Endometrial microvascular endothelial cells (primary cell): ENCODE results near the gene EHBP1. TPM values are rescaled to one million over a fixed set of nuclear protein-coding genes. Genes with fewer than 3 reads are reported as not detected.

Experiments
- in situ Hi-C: cut with HindIII; loops from 2 replicates; pipeline ENCODE4 v1.10.0; 2017; ENCODE audit warnings: low sequenced_read_pairs, low pct_unique_long_range_greater_than_20kb; ENCODE audit errors: inconsistent ontology term
- total RNA-seq: library from RNA; depleted of rRNA; stranded (reverse); fragments of >200 nt; gene quantifications from one replicate; pipeline ENCODE4 v1.2.3, GENCODE V29; 2015; ENCODE audit errors: inconsistent ontology term

The EHBP1 gene
- total RNA-seq, 1 donor from 2014 or later = 29.9 TPM

DNA sequence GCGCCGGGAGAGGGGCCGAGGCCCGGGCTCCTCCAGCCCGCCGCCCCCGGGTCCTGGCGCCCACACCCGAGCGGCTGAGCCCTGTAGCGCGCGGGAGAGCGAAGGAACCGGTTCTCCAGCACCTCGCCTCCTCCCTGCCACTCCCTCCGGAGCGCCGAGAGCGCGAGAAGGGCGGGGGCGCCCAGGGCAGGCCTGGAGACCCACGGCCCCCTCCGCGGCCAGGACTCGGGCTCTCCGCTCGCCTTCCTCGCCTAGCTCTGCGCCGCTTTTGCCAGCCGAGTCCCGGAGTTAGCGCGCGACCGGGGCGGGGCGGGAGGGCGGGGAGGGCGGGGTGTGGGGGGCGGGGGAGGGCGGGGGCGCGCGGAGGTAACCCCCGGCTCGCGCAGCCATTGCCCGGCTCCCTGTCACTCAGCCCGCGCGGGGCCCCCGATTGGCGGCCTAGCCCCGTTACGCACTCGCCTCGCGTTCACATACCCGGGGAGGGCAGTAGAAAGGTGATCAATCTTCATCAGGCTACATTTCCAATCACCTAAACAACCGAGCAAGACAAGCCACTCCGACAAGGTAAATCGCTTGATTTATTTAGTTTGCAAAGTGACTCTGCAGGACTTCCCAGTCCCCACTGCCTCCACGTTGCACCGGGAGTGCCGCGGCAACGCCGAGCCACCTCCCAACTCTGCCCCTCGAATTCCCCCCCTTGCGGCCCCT, 345.0 kb downstream of the EHBP1 start, which contains the start of gene OTX1:
OTX1 (plus strand) TSS at position 497 of the 708 bp plus-strand sequence. CDS start 2,161 bp downstream, outside the sequence.
- in situ Hi-C loops = loop anchor here (25.0 kb wide), 2 partner anchors 213 to 387 kb away; no protein-coding TSS in a partner anchor

DNA sequence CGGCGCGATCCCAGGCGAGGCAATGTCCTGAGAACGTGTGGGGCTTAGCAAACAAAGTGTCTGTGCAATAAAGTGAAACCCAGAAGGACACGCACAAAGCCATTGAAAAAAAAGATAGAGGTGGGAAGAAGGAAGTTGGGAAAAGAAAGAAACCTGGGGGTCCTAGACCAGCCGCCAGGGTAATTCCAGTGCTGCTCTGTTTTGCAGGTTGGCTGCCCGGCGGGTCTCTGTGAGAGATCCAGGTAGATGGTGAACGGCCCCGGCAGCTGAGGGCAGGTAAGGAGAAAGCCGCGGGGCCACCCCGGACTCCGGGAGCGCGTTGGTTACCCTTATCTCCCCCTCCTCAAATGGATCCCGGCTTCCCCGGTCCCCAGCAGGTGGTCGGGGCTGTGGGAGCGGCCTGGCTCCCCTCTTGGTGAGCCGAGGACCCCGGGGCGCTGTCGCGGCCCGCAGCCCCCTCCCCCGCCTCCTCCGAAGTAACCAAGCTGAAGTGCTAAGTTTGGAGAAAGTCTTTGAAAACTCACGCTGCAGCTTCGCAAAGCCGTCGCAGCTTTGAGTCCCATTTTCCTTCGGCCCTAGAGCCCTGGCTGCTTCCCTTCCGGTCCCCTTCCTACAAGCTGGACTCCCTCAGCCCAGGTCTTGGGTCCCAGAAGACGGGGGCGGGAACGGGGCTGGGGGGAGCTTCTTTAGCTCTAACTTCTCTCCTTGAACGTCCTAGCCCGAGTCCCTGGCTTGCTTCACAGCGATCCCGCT, 345.7 kb downstream of the EHBP1 start:
- in situ Hi-C loops = loop anchor here (25.0 kb wide), 2 partner anchors 214 to 386 kb away; no protein-coding TSS in a partner anchor

DNA sequence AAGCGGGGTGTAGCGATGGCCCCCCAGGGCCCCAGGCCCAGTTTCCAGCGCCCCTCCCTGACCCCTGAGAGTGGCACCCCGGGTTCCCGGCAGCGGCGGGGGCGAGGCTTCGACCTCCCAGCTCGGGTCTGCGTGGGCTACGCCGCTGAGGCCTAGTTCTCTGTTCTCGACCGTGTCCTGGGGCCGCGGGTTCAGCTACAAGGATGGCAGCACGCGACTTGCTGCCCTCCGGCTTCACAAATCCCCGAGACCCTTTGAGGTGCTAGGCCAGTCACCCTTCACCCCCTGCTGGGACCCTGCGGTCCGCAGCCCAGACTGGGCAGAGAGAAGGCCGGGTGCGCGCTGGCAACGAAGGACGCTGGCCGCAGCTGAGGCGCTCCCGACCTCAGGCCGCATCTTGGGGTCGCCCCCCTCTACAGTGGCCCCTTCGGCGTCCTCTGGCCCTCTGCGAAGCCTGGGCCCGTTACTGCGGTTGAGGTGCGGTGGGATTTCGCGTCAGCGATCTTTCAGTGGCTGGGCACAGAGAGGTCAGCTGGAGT, 346.4 kb downstream of the EHBP1 start:
- in situ Hi-C loops = loop anchor here (25.0 kb wide), 2 partner anchors 215 to 385 kb away; no protein-coding TSS in a partner anchor

DNA sequence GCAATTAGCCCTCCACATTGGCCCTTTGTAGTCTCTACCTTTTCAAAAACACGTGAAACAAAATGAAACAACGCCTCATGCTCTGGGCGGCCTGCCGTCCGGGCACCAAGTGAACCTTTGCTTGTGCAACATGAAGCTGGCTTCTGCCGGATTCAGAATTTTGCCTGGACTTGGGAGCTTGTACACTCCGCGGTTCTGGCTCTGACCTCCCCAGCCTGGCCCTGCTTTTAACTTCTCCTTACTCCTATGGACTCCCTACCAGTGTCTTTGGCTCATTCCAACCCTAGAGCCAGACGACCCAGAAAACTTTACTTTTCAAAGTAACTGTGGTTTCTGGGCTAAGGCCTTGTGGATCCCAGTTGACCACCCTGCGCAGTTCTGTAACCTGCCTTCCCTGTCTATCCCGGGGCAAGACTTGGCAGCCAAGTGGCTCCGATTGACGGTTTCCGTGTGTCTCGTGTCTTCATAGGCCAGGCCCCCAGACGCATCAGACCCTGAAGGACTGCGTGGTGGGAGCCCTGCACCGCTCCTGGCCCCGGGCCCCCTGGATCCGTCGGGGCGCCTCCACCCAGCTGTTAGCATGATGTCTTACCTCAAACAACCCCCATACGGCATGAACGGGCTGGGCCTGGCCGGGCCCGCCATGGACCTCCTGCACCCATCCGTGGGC, 347.0 kb downstream of the EHBP1 start:
- in situ Hi-C loops = loop anchor here (25.0 kb wide), 2 partner anchors 215 to 385 kb away; no protein-coding TSS in a partner anchor

DNA sequence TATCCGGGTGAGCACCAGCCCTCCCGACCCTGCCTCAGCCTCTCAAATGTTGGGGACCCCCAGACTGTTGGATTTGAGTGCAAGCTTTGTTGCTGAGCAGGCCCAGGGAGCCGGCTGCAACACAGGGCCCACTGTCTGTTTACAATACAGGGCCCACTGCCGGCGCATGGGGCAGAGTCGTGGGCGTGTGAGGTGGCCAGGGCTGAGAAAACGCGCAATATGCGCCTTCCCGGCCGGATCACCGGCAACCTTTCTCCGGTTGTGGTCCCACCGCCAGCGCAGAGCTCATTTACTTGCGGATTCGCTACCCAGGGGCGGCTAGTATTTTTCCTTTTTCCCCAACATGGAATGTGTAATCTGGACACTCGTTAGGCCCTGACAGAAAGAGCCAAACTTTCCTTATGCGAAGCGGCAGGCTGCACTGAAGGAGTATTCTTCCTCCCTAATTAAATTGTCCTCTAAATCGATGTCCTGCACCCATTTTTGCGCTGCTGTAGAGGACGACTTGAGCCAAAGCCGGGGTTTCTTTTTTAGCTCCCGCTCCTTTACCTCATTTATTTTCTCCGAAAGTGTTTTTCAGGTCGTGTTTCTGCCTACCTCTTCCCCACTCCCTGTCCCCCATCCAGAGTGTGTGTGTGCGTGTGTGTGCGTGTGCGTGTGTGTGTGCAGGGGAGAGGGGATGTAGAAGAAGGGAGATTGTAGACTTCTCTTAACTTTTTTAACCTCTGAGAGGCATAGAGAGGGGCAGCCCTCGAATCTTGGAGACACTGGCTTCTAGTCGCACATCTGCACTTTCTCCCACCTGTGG, 347.8 kb downstream of the EHBP1 start:
- in situ Hi-C loops = loop anchor here (25.0 kb wide), 2 partner anchors 216 to 384 kb away; no protein-coding TSS in a partner anchor

DNA sequence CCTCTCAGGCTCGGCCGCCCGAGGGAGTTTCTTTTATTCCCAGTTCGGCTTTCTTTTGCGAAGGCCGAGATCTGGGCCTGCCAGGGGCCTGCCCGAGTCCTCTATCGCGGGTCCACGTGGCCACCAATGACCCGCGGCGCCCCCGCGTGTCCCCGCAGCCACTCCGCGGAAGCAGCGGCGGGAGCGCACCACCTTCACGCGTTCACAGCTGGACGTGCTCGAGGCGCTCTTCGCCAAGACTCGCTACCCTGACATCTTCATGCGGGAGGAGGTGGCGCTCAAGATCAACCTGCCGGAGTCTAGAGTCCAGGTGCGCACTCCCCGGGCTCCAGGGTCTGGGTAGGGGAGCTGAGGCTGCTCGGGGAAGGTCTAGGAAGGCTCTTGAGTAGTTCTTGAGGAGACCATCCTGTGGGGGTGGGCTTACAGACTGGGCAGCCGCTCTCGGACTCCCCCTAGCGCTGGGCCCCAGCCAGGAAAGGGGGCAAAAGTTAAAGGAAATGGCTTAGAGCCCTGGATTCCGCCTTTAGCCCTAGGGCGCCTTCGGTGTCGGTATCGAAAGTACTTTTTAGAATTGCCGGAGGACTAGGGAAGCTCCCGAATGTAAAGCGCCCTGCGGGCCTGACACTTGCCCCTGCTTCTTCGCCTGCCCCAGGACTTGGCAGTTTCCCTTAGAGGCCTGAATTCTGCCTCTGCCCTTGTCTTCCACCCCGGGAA, 348.5 kb downstream of the EHBP1 start:
- in situ Hi-C loops = loop anchor here (25.0 kb wide), 2 partner anchors 217 to 383 kb away; no protein-coding TSS in a partner anchor

DNA sequence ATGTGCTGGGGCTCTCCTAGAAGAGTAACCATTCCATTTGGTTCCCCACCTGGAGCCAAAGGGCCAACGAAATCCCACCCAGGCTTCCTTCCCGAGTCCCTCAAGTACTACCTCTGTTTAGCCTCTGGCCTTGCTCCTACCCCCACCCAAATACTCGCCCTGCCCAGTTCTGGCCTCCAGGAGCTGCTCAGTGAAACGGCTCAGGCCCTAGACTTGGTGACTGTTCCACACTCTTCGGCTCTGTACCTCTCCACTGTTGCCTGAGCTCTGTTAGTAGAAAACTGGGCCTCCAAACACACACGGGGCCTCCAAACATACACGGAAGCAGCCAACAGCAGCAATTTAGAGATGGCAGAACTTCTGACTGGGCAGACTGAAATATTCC, 349.3 kb downstream of the EHBP1 start:
- in situ Hi-C loops = loop anchor here (25.0 kb wide), 2 partner anchors 218 to 382 kb away; no protein-coding TSS in a partner anchor

DNA sequence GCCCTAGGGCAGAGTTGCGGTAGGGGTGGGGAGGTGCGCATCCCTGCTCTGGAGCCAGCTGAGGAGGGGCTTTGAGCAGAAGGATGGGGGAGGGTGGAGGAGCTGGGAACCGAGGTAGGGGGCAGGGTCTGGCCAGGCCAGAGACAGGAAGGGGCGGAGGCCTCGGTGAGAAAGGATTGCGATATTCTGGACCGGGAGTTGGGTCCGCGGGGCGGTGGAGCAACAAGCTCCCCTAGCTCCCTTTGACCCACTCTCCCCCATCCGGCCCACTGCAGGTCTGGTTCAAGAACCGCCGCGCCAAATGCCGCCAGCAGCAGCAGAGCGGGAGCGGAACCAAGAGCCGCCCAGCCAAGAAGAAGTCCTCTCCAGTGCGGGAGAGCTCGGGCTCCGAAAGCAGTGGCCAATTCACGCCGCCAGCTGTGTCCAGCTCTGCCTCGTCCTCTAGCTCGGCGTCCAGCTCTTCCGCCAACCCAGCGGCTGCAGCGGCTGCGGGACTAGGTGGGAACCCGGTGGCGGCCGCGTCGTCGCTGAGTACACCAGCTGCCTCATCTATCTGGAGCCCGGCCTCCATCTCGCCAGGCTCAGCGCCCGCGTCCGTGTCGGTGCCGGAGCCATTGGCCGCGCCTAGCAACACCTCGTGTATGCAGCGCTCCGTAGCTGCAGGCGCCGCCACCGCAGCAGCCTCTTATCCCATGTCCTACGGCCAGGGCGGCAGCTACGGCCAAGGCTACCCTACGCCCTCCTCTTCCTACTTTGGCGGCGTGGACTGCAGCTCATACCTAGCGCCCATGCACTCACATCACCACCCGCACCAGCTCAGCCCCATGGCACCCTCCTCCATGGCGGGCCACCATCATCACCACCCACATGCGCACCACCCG, 350.0 kb downstream of the EHBP1 start:
- in situ Hi-C loops = loop anchor here (25.0 kb wide), 2 partner anchors 218 to 382 kb away; no protein-coding TSS in a partner anchor

DNA sequence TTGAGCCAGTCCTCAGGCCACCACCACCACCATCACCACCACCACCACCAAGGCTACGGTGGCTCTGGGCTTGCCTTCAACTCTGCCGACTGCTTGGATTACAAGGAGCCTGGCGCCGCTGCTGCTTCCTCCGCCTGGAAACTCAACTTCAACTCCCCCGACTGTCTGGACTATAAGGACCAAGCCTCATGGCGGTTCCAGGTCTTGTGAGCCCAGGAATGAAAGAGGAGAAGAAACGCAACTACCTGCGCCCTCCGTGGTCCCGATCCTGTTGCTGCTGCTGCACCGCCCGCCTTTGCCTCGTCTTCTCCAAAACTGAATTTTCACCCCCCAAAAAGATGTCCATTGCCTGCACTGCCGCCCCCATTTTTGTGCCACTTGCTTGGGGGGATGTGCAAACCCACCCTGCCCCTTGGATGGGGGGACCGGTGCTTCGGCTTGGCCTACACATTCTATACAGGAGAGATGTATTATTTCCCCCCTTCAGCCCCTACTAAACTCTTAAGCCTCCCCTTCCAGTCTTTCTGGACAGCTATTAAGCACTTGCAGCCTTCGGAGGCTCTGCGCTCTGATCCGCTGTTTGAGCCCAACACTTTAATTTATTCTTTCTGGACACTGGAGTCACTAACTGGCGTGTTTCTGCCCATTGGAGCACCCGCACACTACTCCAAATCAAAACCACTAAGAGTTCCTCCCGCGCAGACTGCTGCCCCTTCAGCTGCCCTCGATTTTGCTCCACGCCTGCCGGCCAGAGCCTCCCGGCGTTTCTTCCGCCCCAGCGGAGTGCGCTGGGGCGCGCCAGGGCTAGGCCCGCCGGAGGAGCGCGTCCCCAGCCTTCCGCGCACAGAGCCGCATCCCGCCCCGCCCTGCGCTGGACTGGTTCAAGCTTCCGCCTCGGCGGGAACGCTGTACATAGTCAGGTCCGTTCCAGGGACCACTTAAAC, 350.9 kb downstream of the EHBP1 start:
- in situ Hi-C loops = loop anchor here (25.0 kb wide), 2 partner anchors 219 to 381 kb away; no protein-coding TSS in a partner anchor

DNA sequence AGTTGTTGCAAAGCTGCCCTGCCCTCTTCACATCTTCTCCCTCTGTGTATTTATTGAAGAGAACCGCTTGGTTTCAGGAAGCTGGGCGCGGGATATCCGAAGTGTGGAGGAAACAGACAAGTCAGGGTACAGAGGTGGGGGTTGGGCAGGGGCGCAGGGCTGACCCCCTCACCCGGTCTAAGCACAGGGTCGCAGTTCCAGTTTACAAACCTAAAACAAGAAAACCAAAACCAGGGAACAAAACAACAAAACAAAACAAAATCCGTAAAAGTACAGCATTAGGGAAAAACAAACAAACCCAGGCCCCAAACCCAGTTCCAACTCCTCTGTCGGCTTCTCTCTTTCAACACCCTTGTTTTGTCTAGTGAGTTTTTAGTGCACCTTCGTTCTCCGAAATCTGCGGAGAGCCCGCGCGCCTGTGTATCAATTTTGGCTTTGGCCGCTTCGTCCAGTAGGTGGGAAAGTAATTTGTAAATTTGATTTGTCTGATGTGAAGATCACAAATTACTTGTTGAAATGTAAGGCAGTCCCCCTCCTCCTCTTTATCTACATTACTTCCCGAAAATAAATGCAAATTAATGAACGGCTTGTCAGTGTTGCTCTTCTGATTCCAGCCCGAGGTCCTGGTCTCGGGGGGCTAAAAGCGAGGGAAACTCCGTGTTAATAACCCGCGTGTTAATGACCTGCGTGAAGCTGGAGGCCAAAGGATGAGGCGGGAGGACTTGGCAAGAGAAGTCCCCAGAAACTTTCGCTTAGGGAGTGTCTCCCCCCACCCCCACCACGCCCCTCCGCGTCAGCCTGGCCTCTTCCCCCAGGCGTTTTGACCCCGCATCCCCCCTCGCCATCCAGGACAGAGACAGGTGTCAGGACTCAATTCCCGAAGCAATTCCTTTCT, 352.0 kb downstream of the EHBP1 start:
- in situ Hi-C loops = loop anchor here (25.0 kb wide), 2 partner anchors 220 to 380 kb away; no protein-coding TSS in a partner anchor

DNA sequence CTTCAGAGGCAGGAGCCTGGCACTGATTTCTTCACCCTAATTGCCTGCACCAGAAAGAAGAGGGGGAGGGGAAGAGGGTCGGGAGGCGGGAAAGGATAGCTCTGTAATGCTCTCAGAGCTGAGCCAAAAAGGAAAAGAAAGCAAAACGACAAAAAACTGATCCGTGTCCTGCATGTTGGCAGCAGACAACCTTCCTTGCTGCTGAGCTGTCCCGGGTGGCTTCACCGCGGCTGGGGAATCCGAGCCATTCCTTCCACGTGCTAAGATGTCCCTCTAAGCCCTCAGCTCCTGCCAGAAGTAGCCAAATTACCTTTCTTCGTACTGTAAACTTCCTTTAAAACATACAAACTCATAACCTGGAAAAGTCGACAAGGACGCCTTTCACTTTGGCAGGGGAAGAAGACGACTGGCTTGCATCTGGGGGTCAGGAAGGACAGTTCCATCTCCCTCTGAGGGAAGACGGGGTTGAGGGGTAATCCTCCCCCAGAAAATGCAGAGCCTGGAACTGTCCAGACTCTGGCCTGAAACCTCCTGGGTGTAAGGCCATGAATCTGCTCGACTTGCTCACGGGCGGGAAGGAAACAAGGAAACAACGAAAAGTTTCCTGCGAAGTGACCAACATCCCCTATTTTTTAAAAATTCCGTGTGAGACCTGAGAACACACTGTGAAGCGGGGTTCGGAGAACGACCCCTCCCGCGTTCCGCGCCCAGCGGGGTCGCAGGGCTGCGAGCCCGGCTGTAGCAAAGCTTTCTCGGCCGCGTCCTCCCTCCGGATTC, 352.8 kb downstream of the EHBP1 start:
- in situ Hi-C loops = loop anchor here (25.0 kb wide), 2 partner anchors 221 to 379 kb away; no protein-coding TSS in a partner anchor

DNA sequence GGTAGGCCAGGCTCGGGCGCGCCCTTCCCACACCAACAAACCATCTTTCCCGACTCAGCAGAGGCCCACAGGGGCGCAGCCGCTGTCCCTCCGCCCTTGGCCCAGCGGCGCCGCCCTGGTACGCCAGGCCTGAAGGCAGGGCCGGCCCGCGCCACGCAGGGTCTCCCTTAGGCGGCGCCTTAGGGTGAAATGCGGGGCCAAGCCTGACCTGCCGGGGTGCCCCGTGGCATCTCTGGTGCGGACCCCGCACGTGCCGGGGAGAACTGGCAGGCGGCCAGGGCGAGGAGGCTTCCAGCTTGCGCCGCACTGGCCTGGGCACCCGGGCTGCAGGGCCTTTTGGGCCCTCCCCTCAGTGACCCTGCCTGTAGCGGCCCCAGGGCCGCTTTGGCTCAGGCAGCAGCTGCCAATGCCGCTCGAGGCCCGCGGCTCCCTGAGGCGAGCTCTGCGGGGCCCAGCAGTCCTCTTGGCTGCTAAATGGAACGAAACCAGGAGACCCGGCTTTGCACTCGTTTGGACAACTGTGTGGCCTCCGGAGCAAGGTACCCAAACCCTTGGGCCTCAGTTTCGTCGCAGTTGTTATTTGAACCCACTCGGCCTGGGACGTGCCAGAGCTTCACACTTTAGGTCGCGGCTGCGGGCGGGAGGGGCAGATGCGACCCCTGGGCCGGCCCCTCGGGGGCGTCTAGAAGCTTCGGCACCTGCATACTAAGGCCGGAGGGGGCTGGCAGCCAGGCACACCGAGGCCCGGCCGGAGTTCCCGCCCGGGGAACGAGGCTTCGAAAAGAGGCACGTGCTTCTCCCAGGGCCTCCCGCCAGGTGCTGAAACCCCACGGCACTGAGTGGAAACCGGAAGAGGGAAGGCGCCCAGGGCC, 353.6 kb downstream of the EHBP1 start:
- in situ Hi-C loops = loop anchor here (25.0 kb wide), 2 partner anchors 222 to 378 kb away; no protein-coding TSS in a partner anchor
